Kidney tubule cell (primary cell): ENCODE results near the gene SPRED2.
A peak's percentile ranks its signal among the peaks of the same experiment; 100 is the strongest.

ENCODE experiments used
- DNase-seq: peaks from one replicate; pipeline ENCODE4 v3.0.0-alpha.2; 2018; ENCODE audit warnings: low spot score

The SPRED2 gene

GRCh38 chr2:65413610-65414009, 18.8 kb downstream of the SPRED2 start:
- no peak for DNase-seq

- DNase-seq: no peak
Observed at GRCh38 chr2:65413106-65413505, 19.3 kb downstream of the SPRED2 start.

GRCh38 chr2:65411056-65411795, 21.2 kb downstream of the SPRED2 start:
- DNase-seq: no peak

- DNase-seq: no peak
Observed at GRCh38 chr2:65409045-65409444, 23.4 kb downstream of the SPRED2 start.

DNA sequence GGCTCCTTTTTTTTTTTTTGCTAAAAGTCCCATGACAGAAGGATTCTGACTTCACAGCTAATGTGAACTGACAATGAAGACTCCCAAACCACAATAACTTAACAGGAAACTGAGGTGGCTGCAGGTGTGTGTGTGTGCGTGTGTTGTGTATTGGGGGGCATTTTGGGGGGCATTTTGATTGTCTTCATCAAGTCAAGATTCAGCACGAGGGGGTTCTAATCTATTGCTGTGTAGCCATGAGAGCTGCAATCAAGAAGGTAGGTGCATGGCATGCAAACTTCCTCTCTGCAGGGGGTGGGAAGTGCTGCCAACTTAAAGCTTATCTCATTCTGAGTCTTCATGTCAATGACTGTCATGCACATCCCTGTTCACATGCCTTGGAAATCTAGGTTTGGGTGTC, 25.2 kb downstream of the SPRED2 start:
- DNase-seq: peak; percentile 64

DNA sequence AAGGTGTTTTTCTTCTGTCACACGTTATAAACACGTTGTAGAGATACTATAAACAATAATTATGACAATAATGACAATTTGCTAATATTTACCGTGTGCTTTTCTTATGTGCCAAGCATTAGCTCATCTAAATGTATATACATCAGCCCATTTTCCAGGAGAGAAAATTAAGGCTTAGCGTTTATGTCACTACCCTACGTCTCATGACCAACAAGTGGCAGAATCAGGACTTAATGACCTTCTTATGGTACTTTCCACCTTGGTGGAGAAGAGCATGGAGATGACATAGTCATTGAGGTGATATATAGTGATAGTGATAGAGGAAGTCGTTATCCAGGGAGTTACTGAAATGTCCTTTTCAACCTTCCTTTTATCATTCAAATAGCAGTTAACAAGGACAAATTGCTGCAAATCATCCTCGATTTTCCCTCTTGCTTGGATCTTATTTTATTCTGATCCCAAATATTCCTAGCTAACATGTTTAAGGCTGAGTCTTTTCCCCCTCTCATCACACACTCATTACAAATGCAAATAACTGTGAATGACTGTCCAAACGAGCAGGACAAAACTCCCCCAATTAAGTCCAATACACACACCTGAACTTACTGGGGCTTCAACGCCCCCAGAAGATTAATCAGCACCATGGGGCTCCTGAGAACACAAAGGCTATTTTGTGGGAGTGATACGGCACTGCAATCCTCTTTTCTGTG, 27.3 kb downstream of the SPRED2 start:
- no peak for DNase-seq

- no peak for DNase-seq
Observed at GRCh38 chr2:65403529-65403915, 28.9 kb downstream of the SPRED2 start.

DNA sequence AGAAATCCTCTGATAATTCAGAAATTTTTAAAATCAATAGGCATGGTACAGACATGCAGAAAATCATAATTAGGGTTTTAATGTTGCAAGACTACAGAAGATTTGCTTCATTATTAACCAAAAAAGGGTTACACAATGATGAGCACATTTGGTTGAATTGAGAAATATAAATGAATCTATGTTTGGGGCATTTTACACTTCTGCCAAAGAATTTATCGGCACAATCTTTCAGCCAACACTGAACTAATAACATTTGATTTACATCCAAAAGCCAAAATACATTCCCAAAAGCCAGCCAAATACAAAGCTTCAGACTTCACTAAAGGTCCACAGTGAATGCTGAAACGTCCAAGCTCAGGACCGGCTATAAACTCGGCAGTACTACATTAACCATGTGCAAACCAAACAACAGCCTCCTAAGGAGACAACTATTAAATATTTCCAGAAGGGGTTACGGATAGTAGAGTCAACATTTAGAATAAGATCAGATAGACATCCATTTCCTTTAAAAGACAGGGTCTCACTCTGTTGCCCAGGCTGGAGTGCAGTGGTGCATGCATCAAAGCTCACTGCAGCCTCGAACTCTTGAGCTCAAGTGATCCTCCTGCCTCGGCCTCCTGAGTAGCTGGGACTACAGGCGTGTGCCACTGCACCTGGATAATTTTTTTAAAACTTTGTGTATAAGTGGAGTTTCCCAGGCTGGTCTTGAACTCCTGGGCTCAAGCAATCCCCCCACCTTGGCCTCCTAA, 29.4 kb downstream of the SPRED2 start:
- DNase-seq: no peak

GRCh38 chr2:65402323-65402722, 30.1 kb downstream of the SPRED2 start:
- DNase-seq: no peak

DNA sequence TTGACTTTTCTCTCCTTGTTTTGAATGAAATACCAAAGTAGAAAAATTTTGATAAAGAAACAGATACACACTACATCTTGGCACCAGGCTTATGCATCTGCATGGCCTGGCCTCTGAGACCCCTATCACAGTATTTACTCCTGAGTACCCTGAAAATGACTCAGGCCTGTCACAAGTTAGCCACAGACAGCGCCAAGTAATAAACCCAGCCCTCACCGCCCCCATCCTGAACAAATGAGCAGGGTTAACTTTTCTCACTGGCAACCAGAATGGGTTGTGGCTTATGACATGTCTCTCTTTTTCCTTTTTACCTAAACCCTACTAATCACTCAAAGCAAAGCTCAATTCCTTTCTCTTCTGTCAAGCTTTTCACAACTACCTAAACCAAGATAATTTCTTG, 35.3 kb downstream of the SPRED2 start:
- DNase-seq: no peak

- DNase-seq: no peak
Observed at GRCh38 chr2:65396348-65397026, 35.9 kb downstream of the SPRED2 start.

GRCh38 chr2:65395621-65396347, 36.6 kb downstream of the SPRED2 start:
- no peak for DNase-seq

DNA sequence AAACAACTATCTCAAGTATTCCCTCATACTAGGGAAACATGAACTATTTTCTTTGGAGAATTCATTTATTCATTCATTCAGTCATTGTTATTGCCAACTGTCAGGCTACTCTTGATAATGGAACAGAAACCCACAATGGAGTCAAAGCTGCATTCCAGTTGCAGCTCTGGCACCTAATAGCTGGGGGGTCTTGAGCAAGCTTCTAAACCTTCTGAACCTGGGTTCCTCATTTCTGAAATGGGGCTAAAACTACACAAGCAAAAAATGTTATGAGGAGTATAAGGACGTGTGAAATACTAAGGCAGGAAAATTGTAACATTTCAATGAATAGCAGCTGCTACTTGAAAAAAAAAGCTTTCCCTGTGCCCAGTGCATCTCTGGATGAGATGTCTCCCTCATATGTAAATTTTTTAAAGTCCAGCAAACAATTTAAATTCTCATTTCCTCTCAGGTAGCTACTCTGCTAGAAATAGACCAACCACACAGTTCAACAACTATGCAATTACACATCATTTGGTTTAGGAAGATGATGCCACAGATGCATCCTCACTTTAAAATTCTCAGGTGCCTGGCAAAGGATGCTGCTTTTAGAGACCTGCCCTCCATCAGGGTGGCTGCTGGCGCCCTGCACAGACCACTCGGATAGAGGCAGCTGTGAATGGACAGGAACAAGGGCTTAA, 38.5 kb downstream of the SPRED2 start:
- no peak for DNase-seq

DNA sequence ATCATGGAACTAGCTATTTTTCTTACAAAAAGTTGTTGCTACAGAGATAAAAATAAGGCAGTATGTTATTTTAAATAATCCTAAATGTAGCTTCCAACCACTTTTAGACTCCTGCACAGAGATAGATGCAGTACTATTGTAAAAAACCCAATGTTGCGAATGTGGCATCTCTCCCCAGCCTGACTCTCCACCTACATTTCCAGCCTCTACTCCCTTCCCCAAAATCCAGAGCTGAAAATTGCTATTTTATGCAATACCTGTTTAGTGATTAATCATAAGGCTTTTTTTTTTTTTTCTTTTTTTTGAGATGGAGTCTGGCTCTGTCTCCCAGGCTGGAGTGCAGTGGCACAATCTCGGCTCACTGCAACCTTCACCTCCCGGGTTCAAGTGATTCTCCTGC, 39.4 kb downstream of the SPRED2 start:
- DNase-seq: no peak

GRCh38 chr2:65392609-65393008, 39.8 kb downstream of the SPRED2 start:
- no peak for DNase-seq

DNA sequence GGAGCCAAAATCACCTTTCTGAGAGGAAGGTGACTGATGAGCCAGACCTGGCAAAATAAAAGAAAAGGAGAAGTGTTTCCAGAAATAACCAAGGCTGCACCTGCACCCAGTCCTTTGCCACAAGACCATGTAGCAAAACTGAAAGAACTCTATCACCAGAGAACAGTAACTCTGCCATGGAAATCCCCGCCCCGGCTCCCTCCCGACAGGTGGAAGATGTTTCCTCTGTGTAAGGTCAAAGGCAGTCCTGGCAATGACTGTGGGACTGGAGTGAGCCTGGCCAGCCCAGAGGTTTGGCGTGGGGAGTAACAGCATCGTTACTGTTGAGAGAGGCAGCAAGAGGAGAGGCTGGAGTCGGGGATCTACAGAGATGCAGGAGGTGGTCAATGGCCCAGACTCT, 42.3 kb downstream of the SPRED2 start:
- DNase-seq: no peak

GRCh38 chr2:65389476-65389875, 42.9 kb downstream of the SPRED2 start:
- DNase-seq: no peak

GRCh38 chr2:65388596-65389390, 43.6 kb downstream of the SPRED2 start:
- no peak for DNase-seq

DNA sequence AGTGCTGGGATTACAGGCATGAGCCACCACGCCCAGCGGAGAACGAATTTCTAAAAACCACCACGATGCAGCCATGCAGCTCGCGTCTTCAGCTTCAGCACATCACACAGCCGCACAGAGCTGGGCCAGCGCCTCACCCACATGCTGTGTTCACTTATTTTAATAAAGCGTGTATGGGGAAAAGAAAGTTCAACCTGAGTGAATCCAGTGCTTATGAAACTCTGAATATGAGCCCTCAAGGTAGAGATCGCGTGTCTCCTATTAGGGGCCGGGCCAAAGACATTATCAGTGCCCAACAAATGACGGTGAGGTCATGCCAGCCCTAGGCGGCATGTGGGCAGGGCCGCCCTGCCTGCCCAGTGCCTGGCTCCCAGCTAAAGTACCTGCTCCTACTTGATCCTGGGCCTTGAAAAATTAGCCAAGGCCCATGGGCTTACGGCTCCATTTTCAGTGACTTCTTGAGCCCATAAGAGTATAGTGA, 44.3 kb downstream of the SPRED2 start:
- no peak for DNase-seq

DNA sequence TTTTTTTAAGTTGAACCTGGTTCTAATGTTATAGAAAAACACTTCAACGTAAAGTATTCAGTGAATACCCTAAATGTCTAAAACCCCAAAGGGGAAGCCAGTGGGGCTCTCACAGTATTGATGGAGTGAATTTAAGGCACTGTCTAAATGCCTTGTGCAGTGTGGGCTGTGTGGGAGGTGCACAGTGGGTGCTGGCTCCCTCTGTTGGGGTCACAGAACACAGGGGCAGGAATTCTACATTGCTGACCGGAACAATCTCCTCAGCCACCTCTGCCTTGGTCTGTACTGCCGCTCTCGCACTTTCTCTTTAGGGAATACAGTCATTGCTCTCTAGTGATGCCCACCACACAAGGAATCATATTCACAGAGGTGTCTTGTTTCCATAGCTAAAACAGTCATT, 45.4 kb downstream of the SPRED2 start:
- DNase-seq: no peak
